HL-60/S4 (cell line): Measurements from ENCODE around the gene LSM14B.
"Not testable (repeated sequence)": the region's sequence is repeated elsewhere in the genome, so short reads cannot be mapped to it uniquely, and the experiment has no call there.

ENCODE experiments used
- in situ Hi-C: fragments of 300-500 bp; cut with MboI; formaldehyde crosslinking; loops from 2 replicates; pipeline ENCODE4 v1.14.3; 2022; ENCODE audit warnings: low sequenced_read_pairs

The LSM14B gene

DNA sequence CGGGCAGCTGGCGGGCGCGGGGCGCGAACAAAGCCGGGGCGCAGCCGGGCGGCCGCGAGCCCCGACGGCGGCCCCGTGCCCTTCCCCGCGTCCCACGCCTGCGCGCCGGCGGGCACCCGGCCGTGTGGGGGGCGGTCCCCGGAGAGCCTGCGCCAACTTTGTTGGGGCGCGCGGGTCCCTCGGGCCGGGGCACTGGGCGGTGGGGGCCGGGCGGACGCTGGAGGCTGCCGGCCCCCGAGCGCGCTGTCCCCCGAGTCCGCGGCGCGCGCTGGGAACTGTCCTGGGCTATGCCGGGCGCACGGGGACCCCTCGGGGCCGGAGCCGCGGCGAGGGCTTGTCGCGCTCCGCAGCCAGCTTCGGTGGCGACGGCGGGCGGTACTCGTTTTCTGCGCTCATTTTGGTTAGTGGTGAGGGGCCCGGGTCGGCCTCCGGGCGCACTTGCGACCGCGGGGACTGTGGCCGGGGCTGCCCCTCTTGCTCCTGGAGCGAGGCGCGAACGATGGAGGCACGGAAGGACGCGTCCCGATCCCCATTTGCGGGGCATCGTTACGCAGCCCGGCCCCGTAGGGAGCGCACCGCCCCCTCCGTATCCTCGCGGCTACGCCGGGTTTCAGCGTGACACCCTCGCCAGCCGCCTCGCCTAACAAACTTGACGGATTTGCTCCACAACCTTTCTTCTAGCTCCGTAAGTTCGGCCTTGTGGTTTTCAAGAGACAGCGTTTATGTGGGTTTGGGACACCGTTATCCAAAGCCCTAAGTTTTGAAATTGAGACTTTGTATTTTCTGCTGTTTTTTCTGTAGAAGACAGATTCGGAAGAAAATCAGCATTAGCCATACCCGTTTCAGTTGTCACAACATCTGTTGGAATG lies 21.9 kb downstream of the LSM14B start:
- in situ Hi-C loops, result no loop called here

- in situ Hi-C loops, result no loop called here
These were observed 23.4 kb downstream of the LSM14B start for GRCh38 chr20:62145688-62146018.

GRCh38 chr20:62146019-62146755 lies 23.9 kb downstream of the LSM14B start:
- in situ Hi-C loops, result no loop called here

DNA sequence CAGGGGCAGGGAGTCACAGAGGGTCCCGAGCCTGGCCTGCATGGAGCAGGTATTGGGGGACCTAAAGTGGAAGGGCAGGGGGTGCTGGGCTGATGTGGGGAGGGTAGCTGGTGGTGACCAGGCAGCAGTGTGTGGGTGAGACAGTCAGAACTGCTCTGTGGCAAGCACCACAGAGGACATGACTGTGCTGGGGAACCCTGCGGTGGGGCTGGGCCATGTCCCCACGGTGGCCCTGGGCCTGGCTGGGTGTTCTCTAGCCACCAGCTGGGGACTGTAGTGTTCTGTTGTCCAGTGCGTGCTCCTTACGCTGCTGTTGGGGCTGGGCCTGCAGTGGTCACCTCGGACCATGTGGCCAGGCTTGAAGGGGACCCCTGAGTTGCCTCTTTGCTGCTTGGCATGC lies 24.9 kb downstream of the LSM14B start:
- in situ Hi-C loops, result no loop called here

DNA sequence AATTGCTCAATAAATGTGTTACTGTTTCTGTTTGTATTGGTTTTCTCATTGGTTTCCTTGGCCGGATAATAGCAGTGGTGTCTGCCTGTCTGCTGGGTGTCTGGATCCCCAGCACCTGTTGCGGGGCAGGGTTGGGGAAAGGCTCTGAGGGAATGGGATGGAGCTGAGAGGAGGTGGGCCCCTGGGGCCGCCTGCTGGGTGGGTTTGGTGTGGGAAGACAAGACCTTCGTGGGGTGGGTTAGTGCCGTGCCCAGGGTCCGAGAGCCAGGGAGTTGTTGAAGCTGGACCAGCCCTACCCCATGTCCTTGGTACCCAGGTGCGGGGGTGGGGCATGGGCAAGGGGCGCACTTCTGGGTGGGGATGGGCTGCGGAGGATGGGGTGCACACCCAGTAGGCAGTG lies 25.3 kb downstream of the LSM14B start:
- in situ Hi-C loops, result no loop called here

GRCh38 chr20:62148383-62148782 lies 26.1 kb downstream of the LSM14B start:
- in situ Hi-C loops, result not testable (repeated sequence)

DNA sequence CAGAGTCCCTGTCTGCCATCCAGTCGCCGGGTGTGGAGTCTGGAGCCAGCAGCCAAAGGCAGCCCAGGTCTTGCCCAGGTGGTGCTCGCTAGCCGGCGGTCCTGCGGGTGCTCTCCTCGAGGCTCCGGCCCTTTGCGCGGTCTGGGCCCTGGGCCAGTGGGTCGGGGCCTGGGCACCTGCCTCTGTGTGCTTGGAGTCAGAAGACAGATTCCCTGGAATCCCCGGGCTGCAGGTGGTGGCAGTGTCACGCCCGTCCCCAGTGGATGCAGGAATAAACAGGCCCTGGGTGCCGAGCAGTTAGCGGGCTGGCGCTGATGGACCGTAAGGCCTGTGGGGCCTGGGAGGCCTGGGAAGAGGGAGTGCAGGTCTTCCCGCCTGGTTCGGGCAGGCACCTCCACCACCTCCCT lies 26.6 kb downstream of the LSM14B start:
- in situ Hi-C loops, result no loop called here

GRCh38 chr20:62149532-62150309 lies 27.4 kb downstream of the LSM14B start:
- in situ Hi-C loops, result no loop called here

DNA sequence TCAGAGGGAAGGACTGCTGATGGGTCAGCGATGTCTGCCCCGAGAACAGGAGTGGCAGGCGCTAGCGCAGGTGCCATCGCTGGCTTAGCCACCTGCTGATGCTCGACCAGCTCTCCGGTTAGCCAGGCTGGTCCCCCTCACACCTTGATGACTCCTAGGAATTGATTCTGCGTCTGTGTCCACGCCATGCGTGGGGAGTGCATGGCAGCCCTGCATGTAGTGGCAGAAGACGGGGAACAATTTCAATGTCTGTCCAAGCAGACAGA lies 28.0 kb downstream of the LSM14B start:
- in situ Hi-C loops, result no loop called here

GRCh38 chr20:62151225-62151624 lies 28.9 kb downstream of the LSM14B start:
- in situ Hi-C loops, result no loop called here

DNA sequence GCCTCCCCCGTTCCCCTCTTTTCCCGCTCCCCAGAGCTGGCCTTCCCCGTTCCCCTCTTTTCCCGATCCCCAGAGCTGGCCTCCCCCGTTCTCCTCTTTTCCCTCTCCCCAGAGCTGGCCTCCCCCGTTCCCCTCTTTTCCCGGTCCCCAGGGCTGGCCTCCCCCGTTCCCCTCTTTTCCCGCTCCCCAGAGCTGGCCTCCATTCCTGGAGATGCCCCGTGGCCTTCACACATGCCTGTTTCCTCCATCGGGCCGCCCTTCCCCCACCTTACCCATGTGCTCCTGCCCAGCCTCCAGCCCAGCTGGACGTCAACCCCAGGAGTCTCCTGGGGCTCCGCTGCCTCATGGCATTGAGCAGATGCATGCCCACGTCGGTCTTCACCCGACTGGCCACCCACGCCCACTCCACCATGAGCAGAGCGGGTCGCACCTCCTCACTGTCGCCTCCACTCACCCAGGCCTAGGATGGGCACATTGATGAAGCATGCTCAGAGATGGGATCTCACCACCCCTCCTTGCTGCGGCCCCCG lies 29.6 kb downstream of the LSM14B start:
- in situ Hi-C loops, result no loop called here

- in situ Hi-C loops, result no loop called here
These were observed 33.4 kb downstream of the LSM14B start for GRCh38 chr20:62155428-62156253.

- in situ Hi-C loops, result no loop called here
These were observed 33.9 kb downstream of the LSM14B start for GRCh38 chr20:62156254-62156556.

GRCh38 chr20:62156592-62157386 lies 34.5 kb downstream of the LSM14B start:
- in situ Hi-C loops, result no loop called here

- in situ Hi-C loops, result no loop called here
These were observed 35.3 kb downstream of the LSM14B start for GRCh38 chr20:62157387-62158087.

DNA sequence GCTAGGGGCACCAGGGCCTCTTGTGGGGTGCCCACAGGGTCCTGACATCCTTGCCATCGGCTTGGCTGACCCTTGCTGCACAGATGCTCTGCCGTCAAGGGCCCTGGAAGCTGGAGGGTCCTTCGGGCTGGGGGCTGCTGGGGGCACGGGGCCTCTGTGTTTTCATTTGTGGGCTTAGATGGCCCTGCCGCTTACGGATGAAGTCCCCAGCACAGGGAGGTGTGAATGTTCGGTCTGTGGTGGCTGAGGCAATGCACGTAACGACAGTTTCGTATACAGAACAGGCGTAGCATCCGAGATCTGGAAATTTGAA lies 35.8 kb downstream of the LSM14B start:
- in situ Hi-C loops, result no loop called here

GRCh38 chr20:62158541-62158940 lies 36.3 kb downstream of the LSM14B start:
- in situ Hi-C loops, result no loop called here

DNA sequence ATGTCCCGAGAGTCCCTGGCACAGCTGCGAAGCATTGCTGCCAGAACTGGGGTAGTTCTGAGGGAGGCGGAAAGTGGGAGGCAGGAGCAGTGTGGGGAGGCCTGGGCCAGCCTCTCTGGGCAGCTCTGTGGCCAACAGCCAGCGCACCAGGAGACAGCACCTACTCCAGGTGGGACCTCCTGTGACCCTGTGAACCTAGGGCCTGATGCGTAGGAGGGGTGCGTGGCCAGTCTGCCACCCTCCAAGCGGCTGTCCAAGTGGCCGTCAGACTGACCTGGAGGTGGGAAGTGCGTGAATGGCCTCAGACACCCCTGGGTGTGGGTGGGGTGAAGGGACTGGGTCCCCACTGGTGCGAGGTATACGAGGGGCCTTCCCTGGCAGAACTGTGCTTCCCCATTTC lies 36.8 kb downstream of the LSM14B start:
- in situ Hi-C loops, result no loop called here

DNA sequence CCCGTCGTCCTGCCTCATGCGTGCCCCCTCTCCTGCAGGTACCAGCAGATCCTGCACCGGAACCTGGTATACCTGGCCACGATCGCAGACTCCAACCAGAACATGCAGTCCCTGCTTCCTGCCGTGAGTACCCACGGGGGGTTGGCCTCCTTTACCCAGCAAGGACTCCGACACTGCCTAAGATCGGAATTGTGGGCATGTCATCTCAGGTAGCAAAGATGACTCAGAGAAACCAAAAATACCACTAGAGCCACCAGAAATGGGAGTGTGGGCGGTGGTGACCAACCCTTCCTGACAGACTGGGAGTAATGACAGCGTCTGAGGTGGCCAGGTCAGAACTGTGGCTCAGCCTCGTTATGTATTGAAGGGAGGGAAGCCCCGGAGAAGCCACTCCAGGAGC lies 37.6 kb downstream of the LSM14B start:
- in situ Hi-C loops, result no loop called here

- in situ Hi-C loops, result no loop called here
These were observed 38.0 kb downstream of the LSM14B start for GRCh38 chr20:62160253-62160652.
